GM19043 (cell line): ENCODE data around the gene RASD1.
"Not testable (repeated sequence)": the region's sequence is repeated elsewhere in the genome, so short reads cannot be mapped to it uniquely, and the experiment has no call there.

ENCODE experiments used
- ATAC-seq: cut with Tn5 transposase; IDR thresholded peaks from one replicate; pipeline ENCODE4 v1.9.1; 2021; ENCODE audit warnings: low read depth; ENCODE audit not compliant: unreplicated experiment

RASD1 gene

GRCh38 chr17:17499402-17500145 lies 3.4 kb upstream of the RASD1 start:
- ATAC-seq: no peak

GRCh38 chr17:17498606-17499301 lies 2.6 kb upstream of the RASD1 start:
- ATAC-seq: no peak

- ATAC-seq: no peak
Observed at GRCh38 chr17:17497845-17498520, 1.8 kb upstream of the RASD1 start.

GRCh38 chr17:17497065-17497844 lies 1.1 kb upstream of the RASD1 start:
- ATAC-seq: no peak

GRCh38 chr17:17495536-17496188 lies 533 bp downstream of the RASD1 start:
- ATAC-seq: no peak

- no peak for ATAC-seq
Observed at GRCh38 chr17:17494870-17495535, 1.2 kb downstream of the RASD1 start.

- no peak for ATAC-seq
Observed at GRCh38 chr17:17494499-17494869, 1.7 kb downstream of the RASD1 start.

- no peak for ATAC-seq
Observed at GRCh38 chr17:17493986-17494466, 2.2 kb downstream of the RASD1 start.

GRCh38 chr17:17493249-17493985 lies 2.8 kb downstream of the RASD1 start:
- ATAC-seq: no peak

- no peak for ATAC-seq
Observed at GRCh38 chr17:17492571-17492970, 3.6 kb downstream of the RASD1 start.

- no peak for ATAC-seq
Observed at GRCh38 chr17:17492085-17492484, 4.1 kb downstream of the RASD1 start.

- ATAC-seq: no peak
Observed at GRCh38 chr17:17491546-17491988, 4.6 kb downstream of the RASD1 start.

- ATAC-seq: no peak
Observed at GRCh38 chr17:17491031-17491471, 5.1 kb downstream of the RASD1 start.

- ATAC-seq: no peak
Observed at GRCh38 chr17:17487998-17488397, 8.2 kb downstream of the RASD1 start.

- not testable (repeated sequence) for ATAC-seq
Observed at GRCh38 chr17:17486416-17486815, 9.8 kb downstream of the RASD1 start.

GRCh38 chr17:17485420-17485819 lies 10.8 kb downstream of the RASD1 start:
- ATAC-seq: no peak

- no peak for ATAC-seq
Observed at GRCh38 chr17:17484451-17484899, 11.7 kb downstream of the RASD1 start.

GRCh38 chr17:17481860-17482259 lies 14.3 kb downstream of the RASD1 start:
- no peak for ATAC-seq
